ENCODE results near the gene HBE1. TPM values are rescaled to one million over a fixed set of nuclear protein-coding genes. Genes with fewer than 3 reads are reported as not detected.

Gene HBE1
- total and polyA plus RNA-seq, 8 donors, result 4.2 to 41.6 (median 16.3) TPM; not detected in 2

DNA sequence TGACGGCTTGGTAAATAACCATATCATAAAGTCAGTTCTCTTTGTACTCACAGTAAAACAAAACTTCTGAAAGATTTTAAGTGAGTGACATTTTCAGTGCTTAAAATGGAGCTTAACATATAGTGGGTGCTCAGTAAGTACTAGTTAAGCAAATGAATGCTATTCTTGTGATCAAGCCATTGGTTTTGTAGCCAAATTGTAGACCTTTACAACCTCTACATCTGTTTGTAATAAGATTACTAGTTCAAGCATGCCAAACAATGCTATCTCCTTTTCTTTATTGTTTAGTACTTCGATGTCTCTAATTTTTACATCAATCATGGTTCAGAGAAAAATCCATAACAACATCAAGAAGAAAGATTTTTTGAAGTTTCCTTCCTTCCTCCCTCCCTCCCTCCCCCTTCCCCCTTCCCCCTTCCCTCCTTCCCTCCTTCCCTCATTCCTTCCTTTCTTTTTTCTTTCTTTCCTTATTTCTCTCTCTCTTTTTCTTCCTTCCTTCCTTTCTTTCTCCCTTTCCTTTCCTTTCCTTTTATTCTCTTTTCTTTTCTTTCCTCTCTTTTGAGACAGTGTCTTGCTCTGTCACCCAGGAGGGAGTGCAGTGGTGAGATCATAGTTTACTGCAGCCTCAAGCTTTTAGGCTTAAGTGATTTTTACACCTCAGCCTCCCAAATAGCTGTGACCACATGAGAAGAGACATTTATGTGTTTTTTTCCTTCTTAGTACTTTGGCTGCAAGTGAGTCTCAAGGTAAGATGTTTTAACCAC, 37.7 kb upstream of the HBE1 start:
- Histone ChIP-seq H3K27ac (no peak overlapping the region), H3K9me3 (no peaks in the 10 kb centered on the region), H3K36me3 (no peaks in the 10 kb centered on the region), H3K4me3 (no peak overlapping the region), H3K4me1 (no peaks in the 10 kb centered on the region), H3K27me3 (no peaks in the 10 kb centered on the region)
- ATAC-seq (no peak), DNase-seq (no peak)
- intact Hi-C loops (cut with DNase I), result no loop called here
- TF ChIP-seq, protein P1, sequence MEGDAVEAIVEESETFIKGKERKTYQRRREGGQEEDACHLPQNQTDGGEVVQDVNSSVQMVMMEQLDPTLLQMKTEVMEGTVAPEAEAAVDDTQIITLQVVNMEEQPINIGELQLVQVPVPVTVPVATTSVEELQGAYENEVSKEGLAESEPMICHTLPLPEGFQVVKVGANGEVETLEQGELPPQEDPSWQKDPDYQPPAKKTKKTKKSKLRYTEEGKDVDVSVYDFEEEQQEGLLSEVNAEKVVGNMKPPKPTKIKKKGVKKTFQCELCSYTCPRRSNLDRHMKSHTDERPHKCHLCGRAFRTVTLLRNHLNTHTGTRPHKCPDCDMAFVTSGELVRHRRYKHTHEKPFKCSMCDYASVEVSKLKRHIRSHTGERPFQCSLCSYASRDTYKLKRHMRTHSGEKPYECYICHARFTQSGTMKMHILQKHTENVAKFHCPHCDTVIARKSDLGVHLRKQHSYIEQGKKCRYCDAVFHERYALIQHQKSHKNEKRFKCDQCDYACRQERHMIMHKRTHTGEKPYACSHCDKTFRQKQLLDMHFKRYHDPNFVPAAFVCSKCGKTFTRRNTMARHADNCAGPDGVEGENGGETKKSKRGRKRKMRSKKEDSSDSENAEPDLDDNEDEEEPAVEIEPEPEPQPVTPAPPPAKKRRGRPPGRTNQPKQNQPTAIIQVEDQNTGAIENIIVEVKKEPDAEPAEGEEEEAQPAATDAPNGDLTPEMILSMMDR (IDR thresholded peaks at IDR 0.05), result no peak

DNA sequence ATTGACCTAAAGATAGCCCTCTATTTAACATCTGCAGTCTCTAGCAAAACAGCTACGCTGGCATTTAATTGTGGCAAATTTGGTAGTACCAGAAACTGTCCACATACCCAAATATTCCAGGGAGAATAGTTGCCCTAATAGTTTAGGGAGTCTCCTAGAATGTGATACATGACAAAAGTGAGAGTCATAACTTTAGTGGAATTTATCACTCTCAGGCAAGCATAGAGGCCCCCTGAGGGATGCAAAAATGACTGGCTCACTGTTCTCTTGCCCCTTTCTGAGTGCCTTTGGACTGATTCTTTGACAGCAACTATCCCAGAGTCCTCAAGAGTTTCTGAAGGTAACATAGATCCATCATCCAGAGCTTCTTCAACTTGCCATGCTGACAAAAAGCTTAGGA, 34.3 kb upstream of the HBE1 start:
- DNase-seq (no peak), ATAC-seq (no peak)
- no peaks in the 10 kb centered on the region for H3K9me3 ChIP-seq
- no peak overlapping the region for H3K4me3 ChIP-seq
- intact Hi-C loops (cut with DNase I), result no loop called here
- H3K27me3 ChIP-seq, result no peaks in the 10 kb centered on the region
- H3K4me1 ChIP-seq, result no peaks in the 10 kb centered on the region
- H3K27ac ChIP-seq, result no peak overlapping the region
- TF ChIP-seq, protein P1 (IDR thresholded peaks at IDR 0.05), result no peak
- no peaks in the 10 kb centered on the region for H3K36me3 ChIP-seq

- no peaks in the 10 kb centered on the region for H3K4me1 ChIP-seq
- DNase-seq (no peak), ATAC-seq (no peak)
- intact Hi-C loops (cut with DNase I), result no loop called here
- no peaks in the 10 kb centered on the region for H3K9me3 ChIP-seq
- no peak overlapping the region for H3K27ac ChIP-seq
- H3K36me3 ChIP-seq, result no peaks in the 10 kb centered on the region
- H3K27me3 ChIP-seq, result no peaks in the 10 kb centered on the region
- no peak overlapping the region for H3K4me3 ChIP-seq
- TF ChIP-seq, protein P1 (IDR thresholded peaks at IDR 0.05), result no peak
These were observed 33.9 kb upstream of the HBE1 start for GRCh38 chr11:5303626-5304025.

DNA sequence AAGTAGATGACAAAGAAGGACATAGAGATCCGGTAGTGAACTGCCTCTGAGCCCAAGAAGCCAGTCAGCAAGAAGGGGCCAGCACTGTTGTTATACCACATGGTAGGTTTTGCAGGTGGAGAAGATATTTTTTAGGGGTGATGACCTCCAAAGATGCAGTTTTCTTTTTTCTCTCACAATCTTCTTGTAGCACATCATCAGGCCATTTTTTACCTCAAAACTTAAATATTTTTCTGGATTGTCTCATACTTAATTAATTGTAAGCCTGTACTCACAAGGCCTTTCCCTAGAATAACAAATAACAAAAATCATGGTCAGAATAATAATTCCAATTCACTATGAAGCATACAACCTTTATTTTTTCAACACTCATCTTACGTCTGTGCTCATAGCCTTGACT, 32.1 kb upstream of the HBE1 start, which contains the start of gene OR51B4:
Gene OR51B4 (minus strand): TSS at position 101 of the 400 bp plus-strand sequence. CDS start 0 bp downstream, at position 101.
- Histone ChIP-seq H3K27ac (no peak within 1 kb of the TSS), H3K9me3 (no peaks in the 10 kb centered on the region), H3K4me1 (no peaks in the 10 kb centered on the region), H3K27me3 (no peaks in the 10 kb centered on the region), H3K36me3 (no peaks in the 10 kb centered on the region), H3K4me3 (no peak within 1 kb of the TSS)
- DNase-seq, result no peak
- ATAC-seq, result no peak
- TF ChIP-seq, protein P1 (IDR thresholded peaks at IDR 0.05), result no peak
- intact Hi-C loops (cut with DNase I), result no loop called here

DNA sequence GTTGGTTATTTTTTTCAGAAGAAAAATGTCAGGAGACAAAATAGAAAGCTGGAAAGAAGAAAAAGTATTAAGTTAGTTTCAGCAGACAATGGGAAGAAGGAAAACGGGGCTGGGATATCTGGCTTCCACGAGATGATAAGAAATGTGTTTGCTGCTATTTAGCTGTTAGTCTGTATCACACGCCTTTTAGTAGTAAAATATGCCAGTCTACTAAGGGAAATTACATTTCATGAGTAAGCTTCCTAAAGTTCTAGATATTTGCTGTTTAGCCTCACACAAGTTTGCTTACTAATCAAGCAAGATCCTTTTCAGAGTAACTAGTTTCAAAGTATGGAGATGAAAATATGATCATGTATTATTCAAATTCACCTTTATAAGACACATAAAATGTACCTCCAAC, 30.5 kb upstream of the HBE1 start:
- Histone ChIP-seq H3K27me3 (no peaks in the 10 kb centered on the region), H3K9me3 (no peaks in the 10 kb centered on the region), H3K36me3 (no peaks in the 10 kb centered on the region), H3K4me3 (no peak overlapping the region), H3K4me1 (no peaks in the 10 kb centered on the region), H3K27ac (no peak overlapping the region)
- TF ChIP-seq, protein P1 (IDR thresholded peaks at IDR 0.05), result no peak
- DNase-seq, result no peak
- ATAC-seq, result no peak
- intact Hi-C loops (cut with DNase I), result no loop called here
